HG03460 (cell line): ENCODE results near the gene CLDN7.

ENCODE experiments used
- ATAC-seq: cut with Tn5 transposase; IDR thresholded peaks from one replicate; pipeline ENCODE4 v1.9.1; 2021; ENCODE audit not compliant: unreplicated experiment

The CLDN7 gene

DNA sequence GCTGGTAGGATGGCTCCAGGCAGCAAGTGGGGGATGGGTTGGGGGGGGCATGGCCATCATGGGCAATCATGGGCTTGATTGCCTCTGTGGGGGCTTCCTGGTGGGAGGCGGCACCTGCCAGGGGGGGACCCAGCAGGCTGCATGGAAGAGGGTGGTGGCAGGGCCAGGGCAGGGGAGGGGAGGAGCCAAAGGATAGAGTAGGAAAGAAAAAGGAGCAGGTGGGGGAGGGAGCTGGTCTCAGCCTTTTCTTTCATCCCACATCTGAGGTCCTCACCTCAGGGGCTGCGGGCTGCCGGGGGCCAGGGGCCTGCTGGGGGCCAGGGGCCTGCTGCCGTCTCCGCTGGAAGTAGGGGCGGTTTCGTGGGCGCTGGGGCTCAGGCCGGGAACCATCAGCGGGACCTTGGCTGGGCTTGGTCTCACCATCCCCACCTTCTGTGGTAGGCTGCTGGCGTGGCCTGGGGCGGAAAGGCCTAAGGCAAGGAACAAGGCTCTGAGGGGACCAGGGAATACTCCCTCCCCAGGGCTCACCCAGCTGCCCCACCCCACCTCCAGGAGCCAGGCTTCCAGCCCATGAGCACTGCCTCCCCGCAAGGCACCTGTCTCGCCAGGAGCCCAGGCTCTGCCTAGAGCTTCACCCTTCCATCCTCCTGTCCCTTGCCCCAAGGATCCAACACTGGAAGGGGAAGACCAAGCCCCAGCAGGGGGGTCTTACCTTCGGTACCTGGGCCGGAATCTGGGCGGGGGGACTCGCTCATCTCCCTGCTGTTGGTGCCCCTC lies 27.2 kb upstream of the CLDN7 start:
- ATAC-seq = no peak

- no peak for ATAC-seq
These were observed 23.4 kb upstream of the CLDN7 start for GRCh38 chr17:7285679-7286078.

DNA sequence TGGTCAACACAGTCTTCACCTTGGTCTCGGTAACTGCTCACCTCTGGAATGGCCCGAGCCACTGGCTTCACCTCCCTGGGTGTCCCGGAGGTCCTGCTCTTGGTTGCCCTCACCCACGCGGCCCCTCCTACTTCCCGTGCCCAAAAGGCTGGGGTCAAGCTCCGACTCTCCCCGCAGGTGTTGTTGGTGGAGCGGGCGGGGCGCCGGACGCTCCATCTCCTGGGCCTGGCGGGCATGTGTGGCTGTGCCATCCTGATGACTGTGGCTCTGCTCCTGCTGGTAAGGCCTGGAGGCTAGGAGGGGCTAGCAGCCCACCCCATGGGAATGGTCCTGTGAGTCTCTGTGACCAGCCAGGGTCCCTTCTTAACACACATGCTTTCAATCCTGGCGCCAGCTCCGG lies 22.6 kb upstream of the CLDN7 start:
- no peak for ATAC-seq

DNA sequence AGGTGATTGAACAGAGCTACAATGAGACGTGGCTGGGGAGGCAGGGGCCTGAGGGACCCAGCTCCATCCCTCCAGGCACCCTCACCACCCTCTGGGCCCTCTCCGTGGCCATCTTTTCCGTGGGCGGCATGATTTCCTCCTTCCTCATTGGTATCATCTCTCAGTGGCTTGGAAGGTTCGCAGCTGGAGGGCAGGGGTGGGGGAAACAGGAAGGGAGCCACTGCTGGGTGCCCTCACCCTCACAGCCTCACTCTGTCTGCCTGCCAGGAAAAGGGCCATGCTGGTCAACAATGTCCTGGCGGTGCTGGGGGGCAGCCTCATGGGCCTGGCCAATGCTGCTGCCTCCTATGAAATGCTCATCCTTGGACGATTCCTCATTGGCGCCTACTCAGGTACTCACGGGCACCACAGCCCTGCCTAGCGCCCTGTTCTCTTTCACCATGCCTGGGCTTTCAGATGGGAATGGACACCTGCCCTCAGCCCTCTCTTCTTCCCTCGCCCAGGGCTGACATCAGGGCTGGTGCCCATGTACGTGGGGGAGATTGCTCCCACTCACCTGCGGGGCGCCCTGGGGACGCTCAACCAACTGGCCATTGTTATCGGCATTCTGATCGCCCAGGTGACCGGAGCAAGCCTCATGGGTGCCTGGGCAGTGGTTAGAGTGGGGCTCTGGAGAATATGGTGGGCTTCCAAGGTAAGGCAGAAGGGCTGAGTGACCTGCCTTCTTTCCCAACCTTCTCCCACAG lies 21.4 kb upstream of the CLDN7 start:
- no peak for ATAC-seq

- no peak for ATAC-seq
These were observed 20.6 kb upstream of the CLDN7 start for GRCh38 chr17:7282752-7283321.

DNA sequence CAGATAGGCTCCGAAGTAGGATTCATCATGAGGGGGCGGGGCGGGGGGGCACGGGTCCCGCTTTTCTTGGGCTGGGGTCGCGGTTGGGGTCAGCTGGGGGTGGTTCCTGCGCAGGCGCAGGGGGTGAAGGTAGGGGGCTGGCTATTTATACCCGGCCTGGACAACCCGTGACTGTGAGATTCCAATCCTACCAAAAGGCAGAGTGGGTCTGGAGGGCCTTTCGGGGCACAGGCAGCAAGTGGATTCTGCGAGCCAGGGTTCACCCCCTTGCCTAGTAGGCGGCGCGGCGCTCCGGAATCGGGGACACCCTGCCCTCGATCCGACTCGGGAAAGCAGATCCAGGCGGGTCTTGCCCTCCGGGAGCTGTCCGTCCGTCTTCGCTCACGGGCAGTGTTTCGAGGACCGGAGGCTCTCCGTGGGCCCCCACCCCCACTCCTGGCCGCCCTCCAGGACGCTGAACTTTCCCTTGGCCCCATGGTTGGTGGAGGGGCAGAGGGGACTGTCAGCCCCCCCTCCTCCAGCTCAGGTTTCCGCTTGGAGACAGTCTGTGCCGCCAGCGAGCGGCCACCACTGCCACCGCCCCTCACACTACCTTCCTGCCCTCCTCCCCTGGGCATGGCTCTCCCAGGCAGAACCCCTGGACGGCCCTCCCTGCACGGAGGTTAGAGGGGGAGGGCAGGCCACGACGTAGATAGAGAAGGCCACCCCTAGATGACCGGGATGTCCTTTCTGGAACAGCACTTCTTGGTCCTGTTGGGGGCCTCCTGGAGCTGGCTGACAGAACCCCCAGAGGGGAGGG lies 19.9 kb upstream of the CLDN7 start:
- no peak for ATAC-seq

GRCh38 chr17:7281074-7281952 lies 19.0 kb upstream of the CLDN7 start, which contains the start of gene SLC2A4:
SLC2A4 (plus strand) TSS chr17:7281718; CDS start chr17:7281935, 217 bp downstream.
- ATAC-seq = peak; percentile 62

DNA sequence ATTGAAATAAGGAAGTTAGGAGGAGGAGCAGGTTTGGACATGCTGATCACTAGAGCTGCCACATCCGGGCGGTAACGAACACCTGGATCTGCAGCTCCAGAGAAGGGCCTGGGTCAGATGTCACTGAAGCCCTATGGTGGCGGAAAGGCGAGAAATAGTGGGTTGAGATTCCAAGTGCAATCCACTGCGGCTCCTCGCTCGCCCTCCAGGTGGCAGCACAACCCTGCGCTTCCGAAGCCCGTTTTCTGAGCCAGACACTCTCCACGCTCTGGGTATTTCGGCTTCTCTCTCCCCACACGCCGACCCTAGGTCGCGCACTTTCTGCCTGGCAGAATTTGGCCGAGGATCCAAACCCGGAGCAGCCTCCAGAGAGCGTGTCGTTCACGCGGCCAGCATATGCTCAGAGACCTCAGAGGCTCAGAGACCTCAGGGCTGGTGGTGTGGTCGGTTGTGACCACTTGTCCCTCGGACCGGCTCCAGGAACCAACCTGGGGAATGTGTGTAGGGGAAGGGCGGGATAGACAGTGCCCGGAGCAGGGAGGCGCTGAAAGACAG lies 18.3 kb upstream of the CLDN7 start:
- peak; percentile 68 for ATAC-seq

DNA sequence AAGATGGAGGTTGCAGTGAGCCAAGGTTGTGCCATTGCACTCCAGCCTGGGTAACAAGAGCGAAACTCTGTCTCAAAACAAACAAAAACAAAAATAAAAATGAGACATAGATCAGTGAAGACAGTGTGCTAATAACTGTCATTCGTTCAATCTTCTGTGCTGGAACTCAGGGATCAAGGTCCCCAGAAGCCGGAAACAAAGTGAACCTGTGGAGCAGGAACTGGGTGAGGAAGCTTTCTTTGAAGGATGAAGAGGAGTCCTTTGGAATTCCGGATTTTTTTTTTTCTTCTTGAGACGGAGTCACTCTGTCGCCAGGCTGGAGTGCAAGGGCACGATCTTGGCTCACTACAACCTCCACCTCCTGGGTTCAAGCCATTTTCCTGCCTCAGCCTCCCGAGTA lies 17.2 kb upstream of the CLDN7 start:
- no peak for ATAC-seq

DNA sequence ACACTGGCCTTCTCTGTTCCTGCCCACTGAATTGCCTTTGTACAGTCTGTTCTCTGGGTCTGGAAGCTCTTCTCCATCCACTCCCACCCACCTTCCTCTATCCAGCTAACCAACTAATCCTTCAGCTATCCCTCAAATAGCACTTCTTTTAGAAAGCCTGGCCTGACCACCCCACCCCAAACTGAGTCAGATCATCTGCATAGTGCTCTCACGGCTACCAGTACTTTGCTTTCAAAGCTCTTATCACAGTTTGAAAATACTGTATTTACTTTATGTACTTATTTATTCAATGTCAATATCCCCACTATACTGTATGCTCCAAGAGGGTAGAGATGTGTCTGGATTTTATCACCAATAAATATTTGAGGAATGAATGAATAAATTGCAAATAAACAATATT lies 4.5 kb upstream of the CLDN7 start:
- no peak for ATAC-seq

DNA sequence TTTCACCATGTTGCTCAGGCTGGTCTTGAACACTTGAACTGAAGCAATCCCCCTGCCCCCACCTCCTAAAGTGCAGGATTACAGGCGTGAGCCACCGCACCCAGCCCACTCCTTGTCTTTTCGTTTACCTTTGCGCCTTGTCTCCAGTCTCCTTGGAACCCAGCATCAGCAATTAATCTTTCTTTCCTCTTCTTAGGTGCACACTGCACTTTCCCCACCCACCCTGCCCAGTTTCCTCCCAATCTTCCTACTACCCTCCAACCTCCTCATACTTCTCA lies 1.5 kb upstream of the CLDN7 start:
- no peak for ATAC-seq

DNA sequence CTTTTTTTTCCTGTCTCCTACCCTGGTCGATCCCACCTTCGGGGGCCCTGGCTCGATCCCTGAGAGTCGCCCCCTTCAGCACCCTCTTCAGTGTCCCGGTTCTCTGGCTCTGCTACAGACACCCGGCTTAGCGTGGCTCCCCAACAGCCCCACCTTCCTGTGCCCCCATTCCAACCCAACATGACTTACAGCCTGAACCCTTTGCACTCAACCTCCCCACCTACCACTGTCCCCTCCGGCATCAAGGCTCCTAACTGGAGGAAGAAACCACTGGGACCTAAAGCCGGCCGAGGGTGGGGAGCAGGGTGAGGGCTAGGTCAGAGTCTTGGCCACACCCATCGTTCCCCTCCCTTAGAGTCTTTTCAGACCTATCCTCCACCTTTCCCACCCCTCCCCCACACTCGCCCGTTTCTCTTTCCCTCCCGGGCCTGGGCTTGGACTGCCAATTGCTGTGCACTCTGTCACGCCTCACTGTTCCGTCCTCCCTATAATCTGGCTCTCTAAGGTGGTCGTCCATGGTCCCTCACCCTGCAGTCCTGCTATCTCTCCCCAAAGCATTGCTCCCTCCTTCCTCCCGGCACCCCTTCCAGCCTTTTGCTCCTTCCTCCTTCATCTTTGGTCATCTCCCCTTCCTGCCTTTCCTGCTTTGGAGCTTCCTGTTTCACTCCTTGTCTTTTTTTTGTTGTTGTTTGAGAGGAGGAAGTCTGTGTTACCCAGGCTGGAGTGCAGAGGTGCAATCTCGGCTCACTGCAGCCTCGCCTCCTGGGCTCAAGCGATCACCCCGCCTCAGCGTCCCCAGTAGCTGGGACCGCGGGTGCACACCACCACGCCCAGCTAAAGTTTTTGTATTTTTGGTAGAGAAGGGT lies 890 bp upstream of the CLDN7 start:
- ATAC-seq = no peak

DNA sequence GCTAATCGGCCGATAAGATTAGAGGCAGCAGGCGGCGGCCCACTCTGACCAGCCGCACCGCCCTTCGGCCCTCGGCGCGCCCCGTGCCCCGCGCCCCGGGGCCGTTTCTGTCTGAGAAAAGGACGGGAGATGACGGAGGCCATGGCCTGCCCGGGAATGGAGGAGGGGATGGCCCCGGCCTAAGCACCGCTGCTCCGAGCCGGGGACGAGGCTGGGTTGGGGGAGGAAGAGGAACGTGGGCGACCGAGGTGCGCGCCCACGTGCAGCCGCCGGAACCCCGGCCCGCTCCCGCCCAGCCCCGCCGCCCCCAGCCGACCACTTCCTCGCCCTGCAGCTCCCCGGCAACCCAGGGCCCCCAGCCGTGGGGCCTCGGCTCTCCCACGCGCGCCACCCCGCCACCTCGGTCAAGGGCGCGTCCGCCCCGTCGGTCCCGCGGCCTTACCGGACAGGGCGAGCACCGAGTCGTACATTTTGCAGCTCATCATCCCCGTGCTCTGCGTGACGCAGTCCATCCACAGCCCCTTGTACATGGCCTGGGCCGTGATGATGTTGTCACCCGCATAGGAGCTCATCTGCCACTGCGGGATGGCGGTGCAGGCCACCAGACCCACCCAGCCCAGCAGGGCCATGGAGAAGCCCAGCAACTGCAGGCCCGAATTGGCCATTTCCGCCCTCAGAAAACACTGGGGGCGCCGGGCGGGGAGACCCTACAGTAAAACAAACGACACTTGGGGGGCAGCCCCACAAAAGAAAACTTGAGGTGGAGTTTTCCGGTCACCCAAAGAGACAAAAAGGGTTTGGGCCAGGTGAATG lies 693 bp downstream of the CLDN7 start:
- ATAC-seq = no peak

DNA sequence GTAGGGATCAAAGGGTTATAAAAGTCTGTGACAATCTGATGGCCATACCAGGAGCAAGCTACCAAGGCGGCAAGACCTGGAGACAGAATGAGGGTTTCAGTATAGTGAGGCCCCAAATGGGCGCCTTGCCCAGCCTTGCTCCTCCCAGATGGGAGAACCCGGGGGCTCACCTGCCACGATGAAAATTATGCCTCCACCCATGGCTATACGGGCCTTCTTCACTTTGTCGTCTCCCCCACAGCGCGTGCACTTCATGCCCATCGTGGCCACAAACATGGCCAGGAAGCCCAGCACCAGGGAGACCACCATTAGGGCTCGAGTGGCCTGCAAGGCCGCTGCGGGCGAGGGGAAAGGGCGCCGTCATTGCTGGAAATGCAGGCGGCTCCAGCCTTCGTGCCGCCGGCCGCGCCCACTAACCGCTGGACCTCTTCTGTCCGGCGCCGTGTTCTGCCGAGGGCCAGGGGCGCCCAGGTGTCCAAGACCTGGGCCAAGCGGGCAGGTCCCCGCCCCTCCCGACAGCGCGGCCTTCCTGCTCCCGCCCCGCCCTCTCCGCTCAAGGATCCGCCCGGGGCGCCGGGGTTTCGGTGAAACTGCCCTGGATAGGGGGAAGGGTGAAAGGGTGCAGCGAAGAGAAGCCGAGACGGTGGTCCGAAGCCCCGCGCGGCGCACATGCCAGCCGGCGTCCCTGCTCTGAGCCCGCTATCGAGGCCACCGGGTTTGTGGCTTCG lies 1.5 kb downstream of the CLDN7 start:
- ATAC-seq = no peak

DNA sequence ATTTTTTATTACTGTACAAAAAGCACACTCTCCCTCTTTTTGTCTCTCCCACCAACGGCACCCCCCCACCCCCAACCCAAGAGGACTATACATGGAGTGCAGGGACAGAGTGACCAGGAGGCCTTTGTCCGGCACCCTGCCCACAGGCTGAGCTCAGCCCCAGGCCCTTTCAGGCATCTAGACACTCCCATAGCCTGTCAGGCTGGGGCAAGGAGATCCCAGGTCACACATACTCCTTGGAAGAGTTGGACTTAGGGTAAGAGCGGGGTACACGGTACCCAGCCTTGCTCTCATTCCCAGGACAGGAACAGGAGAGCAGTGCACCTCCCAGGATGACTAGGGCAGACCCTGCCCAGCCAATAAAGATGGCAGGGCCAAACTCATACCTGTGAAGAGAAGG lies 2.1 kb downstream of the CLDN7 start:
- no peak for ATAC-seq

DNA sequence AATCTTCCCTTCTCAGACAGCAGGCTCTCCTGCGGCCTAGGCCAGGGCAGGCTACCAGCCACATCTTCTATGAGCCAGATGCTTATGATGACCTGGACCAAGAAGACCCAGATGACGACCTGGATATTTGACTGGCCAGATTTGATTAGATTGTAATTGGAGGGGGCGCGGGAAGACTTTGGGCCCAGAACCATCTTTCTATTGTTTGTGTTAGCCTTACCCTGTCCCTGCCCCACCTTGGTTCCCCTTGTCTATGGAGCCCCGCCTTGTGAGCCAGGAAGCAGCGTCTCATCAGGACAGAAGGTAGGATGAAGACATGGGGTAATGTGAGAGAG lies 2.8 kb downstream of the CLDN7 start:
- no peak for ATAC-seq

- ATAC-seq = no peak
These were observed 3.3 kb downstream of the CLDN7 start for GRCh38 chr17:7258731-7259554.
